Retina (tissue), 1 donor: Measurements from ENCODE around the gene EPB41L3.

Experiments used
- DNase-seq: peaks from one replicate; pipeline ENCODE4 v3.0.0-alpha.2; 2016

The EPB41L3 gene

GRCh38 chr18:5398269-5398668 is 145.5 kb downstream of the EPB41L3 start:
- DNase-seq: no peak

- DNase-seq: no peak
Measured at GRCh38 chr18:5397102-5397501, 146.7 kb downstream of the EPB41L3 start.

- DNase-seq: no peak
Measured at GRCh38 chr18:5395860-5396448, 147.8 kb downstream of the EPB41L3 start.

GRCh38 chr18:5393779-5394178 is 150.0 kb downstream of the EPB41L3 start:
- DNase-seq: no peak

GRCh38 chr18:5391409-5391808 is 152.4 kb downstream of the EPB41L3 start:
- DNase-seq: peak; percentile 32

- DNase-seq: no peak
Measured at GRCh38 chr18:5389356-5389755, 154.4 kb downstream of the EPB41L3 start.

GRCh38 chr18:5388896-5389295 is 154.9 kb downstream of the EPB41L3 start:
- no peak for DNase-seq

GRCh38 chr18:5380586-5380985 is 163.2 kb downstream of the EPB41L3 start:
- DNase-seq: no peak

GRCh38 chr18:5376986-5377385 is 166.8 kb downstream of the EPB41L3 start:
- no peak for DNase-seq

- DNase-seq: no peak
Measured at GRCh38 chr18:5370332-5370731, 173.5 kb downstream of the EPB41L3 start.

- no peak for DNase-seq
Measured at GRCh38 chr18:5369513-5369912, 174.3 kb downstream of the EPB41L3 start.

- DNase-seq: no peak
Measured at GRCh38 chr18:5365443-5365842, 178.4 kb downstream of the EPB41L3 start.

GRCh38 chr18:5350636-5351035 is 193.2 kb downstream of the EPB41L3 start:
- no peak for DNase-seq
